GM18951 (cell line): ENCODE measurements around the gene MMP20.

ENCODE experiments used
- POLR2A ChIP-seq: IDR thresholded peaks from 4 replicates; pipeline ENCODE4 v1.6.1; 2011; ENCODE audit warnings: mild to moderate bottlenecking; ENCODE audit not compliant: insufficient read length, insufficient read depth; ENCODE audit errors: extremely low read depth
- in situ Hi-C: fragments of 300-500 bp; cut with MboI; formaldehyde crosslinking; loops from one replicate; pipeline ENCODE4 v1.12.0; 2022; ENCODE audit warnings: low sequenced_read_pairs, mixed read lengths, inconsistent platforms; ENCODE audit not compliant: unreplicated experiment

Gene MMP20

DNA sequence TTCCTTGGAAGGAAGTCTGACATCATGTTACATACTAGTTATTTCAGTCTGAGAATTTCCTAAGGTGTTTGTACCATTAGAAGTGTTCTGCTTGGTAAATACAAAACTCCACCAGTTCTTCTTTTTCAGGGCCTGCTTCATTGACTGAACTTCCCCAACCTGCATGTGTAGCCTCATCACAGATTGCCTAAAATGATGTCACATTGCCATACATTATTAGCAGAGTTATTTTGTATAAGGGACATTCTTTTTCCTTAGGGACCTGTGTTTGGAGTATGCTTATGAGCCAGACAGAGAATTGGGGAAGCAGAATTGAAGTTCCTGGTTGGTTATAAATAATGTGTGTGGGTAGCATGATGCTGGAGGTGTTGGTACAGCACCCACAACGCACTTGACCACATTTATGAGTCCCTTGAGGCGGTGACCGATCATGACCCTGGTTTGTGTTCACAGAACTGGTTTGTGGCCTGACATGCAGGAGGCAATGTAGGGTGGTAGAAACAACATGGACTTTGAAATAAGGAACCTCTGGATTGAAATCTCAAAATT is 78.1 kb downstream of the MMP20 start:
- no peak for TF ChIP-seq POLR2A
- in situ Hi-C loops, result no loop called here

- in situ Hi-C loops, result no loop called here
- no peak for TF ChIP-seq POLR2A
These were observed 78.7 kb downstream of the MMP20 start for GRCh38 chr11:102546427-102546826.

DNA sequence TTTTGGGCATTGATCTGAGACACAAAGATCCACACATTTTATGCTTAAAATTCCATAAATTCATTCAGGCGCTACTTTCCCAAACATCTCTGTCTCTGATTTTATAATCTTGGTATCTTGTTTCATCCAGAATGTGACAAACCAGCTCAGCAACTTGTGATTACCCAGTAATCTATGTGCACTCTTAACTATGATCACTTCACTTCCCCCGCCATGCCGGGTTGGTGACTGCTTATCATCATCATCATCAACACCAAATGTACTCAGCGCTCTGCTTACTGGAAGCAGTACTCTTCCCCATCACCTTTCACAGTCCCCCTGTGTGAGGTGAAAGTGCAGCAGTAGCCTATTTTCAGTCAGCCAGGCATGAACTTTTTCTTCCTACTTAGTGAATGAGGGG is 79.4 kb downstream of the MMP20 start:
- in situ Hi-C loops, result no loop called here
- TF ChIP-seq POLR2A, result no peak

GRCh38 chr11:102544594-102544993 is 80.5 kb downstream of the MMP20 start:
- no peak for TF ChIP-seq POLR2A
- in situ Hi-C loops, result no loop called here

DNA sequence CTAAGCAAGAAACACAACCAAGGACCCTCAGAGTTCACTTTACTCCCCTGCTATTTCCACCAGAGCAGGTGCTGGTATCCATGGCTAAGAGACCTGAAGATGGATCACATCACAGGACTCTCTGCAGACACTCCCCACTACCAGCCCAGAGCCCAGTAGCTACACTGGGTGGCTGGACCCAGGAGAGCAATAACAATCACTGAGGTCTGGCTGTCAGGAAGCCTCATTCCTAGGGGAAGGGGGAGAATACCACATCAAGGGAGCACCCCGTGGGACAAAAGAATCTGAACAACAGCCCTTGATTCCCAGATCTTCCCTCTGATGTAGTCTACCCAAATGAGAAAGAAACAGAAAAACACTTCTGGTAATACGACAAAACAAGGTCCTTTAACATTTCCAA is 85.6 kb downstream of the MMP20 start:
- in situ Hi-C loops, result no loop called here

DNA sequence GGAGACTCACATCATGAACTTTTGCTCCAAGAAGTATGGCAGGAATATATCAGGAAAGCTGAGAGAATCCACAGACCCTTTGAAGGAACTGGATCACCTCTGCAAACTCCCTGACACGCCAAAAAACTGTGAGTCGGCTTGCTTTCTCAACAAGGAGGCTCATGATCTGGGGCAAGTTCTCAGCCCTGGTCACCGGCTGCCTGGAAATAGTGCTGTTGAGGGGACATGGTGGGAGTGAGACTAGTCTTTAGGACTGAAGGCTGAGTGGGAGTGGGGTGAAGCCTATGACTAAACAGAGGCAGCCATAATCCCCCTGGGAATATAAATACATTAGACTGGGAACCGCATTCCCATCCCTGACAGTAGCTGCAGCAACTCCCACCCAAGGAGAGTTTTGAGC is 86.2 kb downstream of the MMP20 start:
- TF ChIP-seq POLR2A, result no peak
- in situ Hi-C loops, result no loop called here

More for the DNA sequence above, 85.6 kb downstream of the MMP20 start:
- TF ChIP-seq POLR2A, result no peak

GRCh38 chr11:102534261-102534872 is 90.8 kb downstream of the MMP20 start:
- TF ChIP-seq POLR2A, result no peak
- in situ Hi-C loops, result no loop called here

DNA sequence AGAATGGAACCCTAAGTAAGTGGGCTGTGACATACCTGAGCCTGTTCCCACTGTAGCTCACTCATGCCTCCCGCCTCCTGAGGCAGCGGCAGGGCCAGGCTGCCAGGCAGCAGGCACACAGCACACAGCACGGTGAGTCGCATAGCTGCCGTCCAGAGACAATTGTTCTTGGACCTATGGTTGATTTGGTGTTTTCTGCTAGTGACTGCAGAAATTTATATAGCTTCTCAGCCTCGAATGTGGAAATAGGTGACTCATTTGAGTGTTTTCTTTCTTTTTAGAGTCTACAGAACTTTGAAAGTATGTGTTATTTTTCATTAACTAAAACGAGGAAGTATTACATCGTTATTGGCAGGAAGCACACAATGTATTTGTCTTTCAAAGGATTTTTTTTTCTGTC is 94.6 kb downstream of the MMP20 start, which contains the start of gene MMP7:
MMP7 (minus strand) TSS at position 190 of the 400 bp plus-strand sequence; CDS start at position 143, 47 bp downstream.
- TF ChIP-seq POLR2A, result no peak

GRCh38 chr11:102528618-102529017 is 96.5 kb downstream of the MMP20 start:
- in situ Hi-C loops, result no loop called here
- no peak for TF ChIP-seq POLR2A

More for the DNA sequence above, 94.6 kb downstream of the MMP20 start, which contains the start of gene MMP7:
- in situ Hi-C loops, result no loop called here

GRCh38 chr11:102527684-102528083 is 97.4 kb downstream of the MMP20 start:
- in situ Hi-C loops, result no loop called here
- TF ChIP-seq POLR2A, result no peak

GRCh38 chr11:102527041-102527440 is 98.1 kb downstream of the MMP20 start:
- TF ChIP-seq POLR2A, result no peak
- in situ Hi-C loops, result no loop called here
